OCI-LY7 (cell line): ENCODE results near the gene C9orf153.

Source experiments
- CTCF ChIP-seq: fragments of 200-600 bp; sonication (generic); conservative IDR thresholded peaks from 2 replicates; pipeline ENCODE4 v1.5.1; 2014; ENCODE audit warnings: mild to moderate bottlenecking, antibody characterized with exemption, low read length, moderate library complexity, mixed read lengths
- EZH2phosphoT487 ChIP-seq: fragments of 200-600 bp; sonication (generic); IDR thresholded peaks from 2 replicates; pipeline ENCODE4 v1.6.1; 2018; ENCODE audit warnings: low read depth, borderline replicate concordance, mild to moderate bottlenecking, mixed run types, antibody characterized with exemption, low read length, moderate library complexity, mixed read lengths

GRCh38 chr9:86241216-86241615 lies 18.2 kb downstream of the C9orf153 start:
- TF ChIP-seq CTCF, result no peak
- TF ChIP-seq EZH2phosphoT487, result no peak
